Measurements from ENCODE around the gene GPSM1.

DNA sequence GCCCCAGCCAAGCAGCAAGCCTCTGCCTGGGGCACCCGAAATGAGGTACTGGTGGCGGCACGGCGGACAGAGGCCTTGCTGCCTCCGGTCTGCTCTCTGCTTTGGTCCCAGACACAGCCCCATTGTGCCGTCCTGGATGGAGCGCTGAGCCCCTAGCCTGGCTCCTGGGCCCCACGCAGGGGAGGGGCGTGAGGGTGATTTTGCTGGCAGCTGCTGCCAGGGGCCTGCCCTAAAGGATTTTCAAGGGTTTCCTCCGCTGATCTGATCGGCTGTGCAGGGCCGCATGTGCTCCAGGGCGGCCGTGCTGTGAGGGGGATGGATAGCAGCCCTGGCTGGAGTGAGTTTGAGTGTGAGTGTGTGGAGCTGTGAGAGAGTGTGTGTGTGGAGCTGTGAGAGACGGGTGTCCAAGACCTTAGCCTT, 1.3 kb downstream of the GPSM1 start:
- TF ChIP-seq, protein P1, sequence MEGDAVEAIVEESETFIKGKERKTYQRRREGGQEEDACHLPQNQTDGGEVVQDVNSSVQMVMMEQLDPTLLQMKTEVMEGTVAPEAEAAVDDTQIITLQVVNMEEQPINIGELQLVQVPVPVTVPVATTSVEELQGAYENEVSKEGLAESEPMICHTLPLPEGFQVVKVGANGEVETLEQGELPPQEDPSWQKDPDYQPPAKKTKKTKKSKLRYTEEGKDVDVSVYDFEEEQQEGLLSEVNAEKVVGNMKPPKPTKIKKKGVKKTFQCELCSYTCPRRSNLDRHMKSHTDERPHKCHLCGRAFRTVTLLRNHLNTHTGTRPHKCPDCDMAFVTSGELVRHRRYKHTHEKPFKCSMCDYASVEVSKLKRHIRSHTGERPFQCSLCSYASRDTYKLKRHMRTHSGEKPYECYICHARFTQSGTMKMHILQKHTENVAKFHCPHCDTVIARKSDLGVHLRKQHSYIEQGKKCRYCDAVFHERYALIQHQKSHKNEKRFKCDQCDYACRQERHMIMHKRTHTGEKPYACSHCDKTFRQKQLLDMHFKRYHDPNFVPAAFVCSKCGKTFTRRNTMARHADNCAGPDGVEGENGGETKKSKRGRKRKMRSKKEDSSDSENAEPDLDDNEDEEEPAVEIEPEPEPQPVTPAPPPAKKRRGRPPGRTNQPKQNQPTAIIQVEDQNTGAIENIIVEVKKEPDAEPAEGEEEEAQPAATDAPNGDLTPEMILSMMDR (IDR thresholded peaks at IDR 0.05; ENCODE audit: insufficient read depth, low read depth, low read length), result no peak
- no peak for TF ChIP-seq EZH2 (IDR thresholded peaks at IDR 0.05; ENCODE audit: insufficient read depth, low read length)
